Activated T-helper 9 cell treated with anti-CD3 and anti-CD28 coated beads, Interleukin-2, amount 50 U/mL, for 16 hours (primary cell): ENCODE results near the gene ARPC2.

Experiments
- DNase-seq: peaks from one replicate; pipeline ENCODE4 v3.0.0-alpha.2; 2020; ENCODE audit warnings: low read depth

The ARPC2 gene

DNA sequence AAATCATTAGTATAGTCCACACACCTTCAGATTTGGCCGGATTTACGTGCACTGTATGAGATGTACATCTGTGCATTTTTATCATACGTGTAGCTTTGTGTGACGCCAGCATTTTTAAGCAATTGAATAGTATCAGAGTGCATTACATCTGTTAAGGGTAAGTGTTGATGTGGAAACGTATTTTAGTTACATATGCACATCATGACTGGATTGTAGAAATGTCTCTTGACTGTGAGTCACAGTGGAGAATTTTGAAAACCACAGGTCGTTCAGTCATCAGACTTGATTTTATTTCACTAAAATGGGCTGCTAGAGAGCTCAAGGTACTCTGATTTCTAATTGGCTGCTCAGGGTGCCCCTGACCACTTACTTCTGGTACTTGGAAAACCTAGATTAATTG is 38.5 kb downstream of the ARPC2 start:
- no peak for DNase-seq

- DNase-seq: no peak
These were observed 39.8 kb downstream of the ARPC2 start for GRCh38 chr2:218256612-218257350.

- DNase-seq: peak; percentile 51
These were observed 40.5 kb downstream of the ARPC2 start for GRCh38 chr2:218257390-218257981.

DNA sequence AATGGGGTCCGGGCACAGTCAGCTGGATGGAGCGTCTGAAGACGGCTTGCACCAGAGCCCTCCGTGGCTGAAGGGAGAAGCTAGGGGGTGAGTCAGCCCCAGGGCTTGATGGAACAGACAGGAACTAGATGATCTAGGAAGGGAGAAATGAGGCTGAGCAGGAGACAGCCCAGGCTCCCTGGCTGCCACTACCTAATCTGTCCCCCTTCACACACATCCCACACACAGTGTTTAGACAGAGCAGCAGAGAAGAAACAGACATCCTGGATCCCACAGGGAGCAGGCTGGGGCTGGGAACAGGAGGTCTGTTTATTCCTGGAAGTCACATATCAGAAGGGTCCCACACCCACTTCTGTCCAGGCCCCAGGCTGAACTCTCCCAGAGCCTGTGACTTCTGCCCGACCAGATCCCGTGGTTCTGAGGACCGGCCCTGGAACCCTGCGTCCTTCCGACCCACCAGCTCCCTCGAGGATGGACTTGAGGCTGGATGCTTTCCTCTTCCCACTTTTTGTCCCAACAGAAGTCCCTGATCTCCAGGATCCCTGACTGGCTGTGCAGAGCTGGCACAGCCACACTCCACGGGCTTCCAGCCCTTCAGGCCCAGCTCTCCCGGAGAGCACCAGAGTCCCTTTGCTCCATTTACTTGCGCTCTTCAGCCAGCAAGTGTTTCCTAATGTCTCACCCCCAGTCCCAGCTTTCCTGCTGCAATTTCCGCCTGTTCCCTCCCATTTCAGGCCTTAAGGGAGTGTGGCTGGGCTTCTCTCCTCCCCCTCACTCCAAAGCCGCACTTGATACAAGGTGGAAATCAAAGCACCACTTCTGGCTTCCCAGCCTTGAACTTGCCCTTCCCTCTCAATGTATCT is 42.3 kb downstream of the ARPC2 start:
- DNase-seq: no peak

GRCh38 chr2:218260166-218260565 is 43.2 kb downstream of the ARPC2 start:
- no peak for DNase-seq

- DNase-seq: no peak
These were observed 43.9 kb downstream of the ARPC2 start, which contains the start of gene GPBAR1 for GRCh38 chr2:218260742-218261422. GPBAR1 (plus strand) TSS chr2:218261015; CDS start chr2:218262725, 1,710 bp downstream.

DNA sequence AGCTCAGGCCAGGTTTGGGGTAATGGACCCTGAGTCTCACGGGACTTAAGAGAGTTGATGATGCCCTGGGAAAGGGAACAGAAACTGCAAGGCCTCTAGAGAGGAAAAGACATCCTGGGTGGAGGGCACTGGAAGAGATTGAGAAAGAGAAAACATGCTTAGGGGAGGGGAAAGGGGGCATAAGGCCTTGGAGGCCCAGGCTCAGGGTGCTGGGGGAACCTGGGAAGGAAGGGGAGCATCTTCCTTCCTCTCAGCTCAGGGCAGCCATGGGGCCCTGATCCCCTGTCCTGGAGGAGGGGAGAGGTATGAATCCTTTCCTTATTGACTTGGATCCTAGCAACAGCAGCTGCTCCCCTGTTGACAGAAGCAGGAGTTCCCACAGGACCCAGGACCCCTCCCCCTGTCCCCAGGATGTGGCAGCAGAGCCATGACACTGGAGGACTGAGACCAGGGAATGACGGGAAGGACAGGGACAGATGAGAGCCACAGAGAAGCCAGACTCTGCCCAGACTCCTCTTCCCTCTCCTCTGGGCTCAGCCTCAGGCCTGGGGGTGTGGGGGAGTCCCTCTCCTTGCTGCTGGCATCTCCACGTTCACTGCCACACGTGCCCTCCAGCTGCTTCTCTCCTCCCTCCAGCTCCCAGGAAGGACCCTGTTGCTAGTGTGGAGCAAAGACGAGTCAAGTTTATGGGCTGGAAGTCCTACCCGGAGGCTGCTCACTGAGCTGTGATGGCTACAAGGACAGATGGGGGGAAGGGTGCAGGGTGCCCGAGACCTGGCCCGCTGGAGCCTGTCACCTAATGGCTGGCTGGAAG is 44.6 kb downstream of the ARPC2 start:
- DNase-seq: no peak

DNA sequence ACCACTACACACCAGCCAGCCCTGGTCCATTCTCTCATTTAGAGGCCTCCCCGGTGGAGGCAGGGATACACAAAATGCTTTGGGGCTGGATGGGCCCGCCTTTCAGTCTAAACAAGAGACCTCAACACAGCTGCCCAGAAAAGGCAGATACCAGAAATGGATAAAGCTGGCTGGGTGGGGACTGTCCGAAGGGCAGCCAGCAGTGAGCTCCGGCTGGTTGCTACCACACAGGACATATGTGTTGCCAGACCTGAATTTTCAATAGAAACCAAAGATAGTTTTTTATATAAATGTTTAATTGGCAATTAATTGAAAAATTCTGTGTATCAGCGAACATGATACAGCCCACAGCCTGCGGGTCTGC is 45.2 kb downstream of the ARPC2 start:
- no peak for DNase-seq

- DNase-seq: no peak
These were observed 45.9 kb downstream of the ARPC2 start for GRCh38 chr2:218262631-218263586.

- no peak for DNase-seq
These were observed 47.0 kb downstream of the ARPC2 start for GRCh38 chr2:218263817-218264641.

GRCh38 chr2:218264773-218265561 is 48.0 kb downstream of the ARPC2 start:
- no peak for DNase-seq

DNA sequence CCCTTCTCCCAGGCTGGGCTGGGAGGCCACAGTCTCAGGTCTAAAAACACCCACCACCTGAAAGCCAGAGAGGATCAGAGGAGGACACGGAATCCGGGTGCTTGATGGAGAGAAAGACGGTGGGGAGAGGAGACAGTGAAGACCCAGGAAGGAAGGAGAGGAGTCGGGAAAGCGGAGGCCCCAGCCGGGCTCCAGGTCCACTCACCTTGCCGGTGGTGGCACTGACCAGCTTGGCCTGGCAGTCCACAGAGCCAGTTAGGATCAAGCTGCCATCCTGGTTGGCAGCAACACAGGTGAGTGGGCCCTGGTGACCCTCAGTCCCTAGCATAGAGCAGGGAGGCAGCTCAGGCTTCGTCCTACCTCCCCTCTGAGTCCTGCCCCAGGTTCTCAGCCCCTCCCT is 48.6 kb downstream of the ARPC2 start:
- no peak for DNase-seq

GRCh38 chr2:218266316-218266979 is 49.5 kb downstream of the ARPC2 start:
- no peak for DNase-seq

DNA sequence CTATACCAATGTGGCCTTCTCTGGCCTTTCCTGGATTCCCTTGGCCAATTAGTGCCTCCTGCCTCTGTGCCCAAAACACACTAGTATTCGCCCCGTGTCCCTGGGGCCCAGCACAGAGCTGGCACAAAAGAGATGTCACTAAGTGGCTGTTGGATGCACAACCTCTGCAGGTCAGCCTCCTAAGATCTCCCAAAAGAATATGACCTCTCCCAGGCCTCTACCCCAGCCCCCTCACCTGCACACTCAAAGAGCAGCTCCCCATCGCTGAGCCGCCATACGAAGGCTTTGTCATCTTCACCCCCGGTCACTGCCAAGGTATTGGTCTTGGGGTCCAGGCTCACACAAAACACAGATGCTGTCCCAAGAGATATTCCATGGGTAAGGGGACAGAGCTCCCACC is 50.3 kb downstream of the ARPC2 start:
- DNase-seq: no peak

- DNase-seq: peak; percentile 100
These were observed 53.1 kb downstream of the ARPC2 start, which contains the start of the genes AAMP and PNKD for GRCh38 chr2:218269900-218270720. AAMP (minus strand) TSS chr2:218270137; CDS start chr2:218270086, 51 bp downstream. PNKD (plus strand) TSS chr2:218270519; CDS start chr2:218270536, 17 bp downstream.

DNA sequence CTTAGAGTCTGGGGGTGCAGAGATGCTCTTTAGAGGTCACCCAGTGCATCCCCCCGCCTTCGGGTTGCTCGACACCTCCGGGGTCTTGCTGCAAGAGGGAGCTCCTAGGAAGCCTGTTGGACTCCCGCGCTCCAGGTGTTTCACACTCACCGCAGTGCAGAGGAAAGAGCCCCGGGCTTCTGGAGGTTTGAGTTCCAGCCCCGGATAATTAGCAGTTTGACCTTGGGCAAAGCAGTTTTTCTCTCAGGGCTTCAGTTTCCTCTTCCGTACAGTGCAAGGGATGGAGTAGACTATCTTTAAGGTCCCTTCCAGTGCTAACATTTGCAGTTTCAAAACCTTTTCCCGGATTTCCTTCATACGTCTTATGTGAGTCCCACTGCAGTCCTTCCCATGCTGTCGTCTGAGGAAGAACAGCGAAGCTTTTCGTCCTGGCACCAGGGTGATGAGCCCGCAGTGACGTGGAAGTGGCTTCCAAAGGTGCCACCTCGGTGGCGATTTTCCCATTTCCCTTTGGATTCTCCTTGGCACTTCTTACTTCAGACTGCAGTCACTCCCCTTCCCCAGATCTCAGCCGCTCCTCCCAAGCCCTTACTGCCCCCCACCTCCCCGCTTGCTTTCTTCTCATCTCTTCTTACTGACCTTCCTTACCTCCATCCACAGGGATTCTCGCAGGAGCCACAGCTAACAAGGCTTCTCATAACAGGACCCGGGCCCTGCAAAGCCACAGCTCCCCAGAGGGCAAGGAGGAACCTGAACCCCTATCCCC is 53.9 kb downstream of the ARPC2 start:
- DNase-seq: no peak
